Neutrophil (primary cell): ENCODE measurements around the gene CAV1.

Experiments
- H3K27ac ChIP-seq: fragments of 200-600 bp; sonication (generic); 2 replicates; pipeline ENCODE4 v1.5.1; 2016; ENCODE audit warnings: mild to moderate bottlenecking, moderate library complexity
- H3K27me3 ChIP-seq: fragments of 200-600 bp; sonication (generic); 2 replicates; pipeline ENCODE4 v1.6.0; 2016; ENCODE audit warnings: mild to moderate bottlenecking
- H3K36me3 ChIP-seq: fragments of 200-600 bp; sonication (generic); 2 replicates; pipeline ENCODE4 v1.5.1; 2017
- H3K4me1 ChIP-seq, 2 experiments: fragments of 200-600 bp in 1 of 2; sonication (generic) in 1 of 2; 1 replicate in 1 of 2; 2 replicates in 1 of 2; pipeline versions ENCODE4 v1.5.1 to v1.6.1; 2013 to 2016; ENCODE audit warnings: low read depth in 1 of 2, low read length in 1 of 2, mild to moderate bottlenecking in 1 of 2, moderate library complexity in 1 of 2; ENCODE audit not compliant: control insufficient read depth in 1 of 2, insufficient read depth in 1 of 2
- H3K4me3 ChIP-seq, 2 experiments: fragments of 200-600 bp in 1 of 2; sonication (generic) in 1 of 2; 1 replicate in 1 of 2; 2 replicates in 1 of 2; pipeline ENCODE4 v1.5.1; 2013 to 2016; ENCODE audit warnings: low read depth in 1 of 2, low read length in 1 of 2, mild to moderate bottlenecking in 1 of 2, moderate library complexity in 1 of 2
- H3K9me3 ChIP-seq: fragments of 200-600 bp; sonication (generic); 2 replicates; pipeline ENCODE4 v1.5.1; 2016
- TF ChIP-seq, protein P1 (sequence below): fragments of 200-600 bp; sonication (generic); IDR thresholded peaks from 2 replicates; pipeline ENCODE4 v1.5.1; 2016; ENCODE audit warnings: antibody characterized with exemption

Gene CAV1

DNA sequence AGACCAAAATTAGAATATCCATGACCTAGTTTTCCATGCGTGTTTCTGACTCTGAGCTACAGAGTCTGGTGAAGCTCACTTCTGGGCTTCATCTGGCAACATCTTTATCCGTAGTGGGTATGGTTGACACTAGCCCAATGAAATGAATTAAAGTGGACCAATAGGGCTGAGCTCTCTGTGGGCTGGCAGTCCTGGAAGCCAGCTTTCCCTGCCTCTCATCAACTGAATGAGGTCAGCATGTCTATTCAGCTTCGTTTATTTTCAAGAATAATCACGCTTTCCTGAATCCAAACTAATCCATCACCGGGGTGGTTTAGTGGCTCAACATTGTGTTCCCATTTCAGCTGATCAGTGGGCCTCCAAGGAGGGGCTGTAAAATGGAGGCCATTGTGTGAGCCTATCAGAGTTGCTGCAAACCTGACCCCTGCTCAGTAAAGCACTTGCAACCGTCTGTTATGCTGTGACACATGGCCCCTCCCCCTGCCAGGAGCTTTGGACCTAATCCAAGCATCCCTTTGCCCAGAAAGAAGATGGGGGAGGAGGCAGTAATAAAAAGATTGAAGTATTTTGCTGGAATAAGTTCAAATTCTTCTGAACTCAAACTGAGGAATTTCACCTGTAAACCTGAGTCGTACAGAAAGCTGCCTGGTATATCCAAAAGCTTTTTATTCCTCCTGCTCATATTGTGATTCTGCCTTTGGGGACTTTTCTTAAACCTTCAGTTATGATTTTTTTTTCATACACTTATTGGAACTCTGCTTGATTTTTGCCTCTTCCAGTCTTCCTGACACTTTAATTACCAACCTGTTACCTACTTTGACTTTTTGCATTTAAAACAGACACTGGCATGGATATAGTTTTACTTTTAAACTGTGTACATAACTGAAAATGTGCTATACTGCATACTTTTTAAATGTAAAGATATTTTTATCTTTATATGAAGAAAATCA is 35.5 kb downstream of the CAV1 start:
- H3K36me3 ChIP-seq, result no peaks in the 10 kb centered on the region
- H3K9me3 ChIP-seq, result peaks cover 3% of the 10 kb centered on the region
- H3K27ac ChIP-seq, result no peak overlapping the region
- no peak overlapping the region for H3K4me3 ChIP-seq
- H3K27me3 ChIP-seq, result peaks cover 20% of the 10 kb centered on the region
- H3K4me1 ChIP-seq, result no peaks in the 10 kb centered on the region
- TF ChIP-seq, protein P1, sequence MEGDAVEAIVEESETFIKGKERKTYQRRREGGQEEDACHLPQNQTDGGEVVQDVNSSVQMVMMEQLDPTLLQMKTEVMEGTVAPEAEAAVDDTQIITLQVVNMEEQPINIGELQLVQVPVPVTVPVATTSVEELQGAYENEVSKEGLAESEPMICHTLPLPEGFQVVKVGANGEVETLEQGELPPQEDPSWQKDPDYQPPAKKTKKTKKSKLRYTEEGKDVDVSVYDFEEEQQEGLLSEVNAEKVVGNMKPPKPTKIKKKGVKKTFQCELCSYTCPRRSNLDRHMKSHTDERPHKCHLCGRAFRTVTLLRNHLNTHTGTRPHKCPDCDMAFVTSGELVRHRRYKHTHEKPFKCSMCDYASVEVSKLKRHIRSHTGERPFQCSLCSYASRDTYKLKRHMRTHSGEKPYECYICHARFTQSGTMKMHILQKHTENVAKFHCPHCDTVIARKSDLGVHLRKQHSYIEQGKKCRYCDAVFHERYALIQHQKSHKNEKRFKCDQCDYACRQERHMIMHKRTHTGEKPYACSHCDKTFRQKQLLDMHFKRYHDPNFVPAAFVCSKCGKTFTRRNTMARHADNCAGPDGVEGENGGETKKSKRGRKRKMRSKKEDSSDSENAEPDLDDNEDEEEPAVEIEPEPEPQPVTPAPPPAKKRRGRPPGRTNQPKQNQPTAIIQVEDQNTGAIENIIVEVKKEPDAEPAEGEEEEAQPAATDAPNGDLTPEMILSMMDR, result no peak

DNA sequence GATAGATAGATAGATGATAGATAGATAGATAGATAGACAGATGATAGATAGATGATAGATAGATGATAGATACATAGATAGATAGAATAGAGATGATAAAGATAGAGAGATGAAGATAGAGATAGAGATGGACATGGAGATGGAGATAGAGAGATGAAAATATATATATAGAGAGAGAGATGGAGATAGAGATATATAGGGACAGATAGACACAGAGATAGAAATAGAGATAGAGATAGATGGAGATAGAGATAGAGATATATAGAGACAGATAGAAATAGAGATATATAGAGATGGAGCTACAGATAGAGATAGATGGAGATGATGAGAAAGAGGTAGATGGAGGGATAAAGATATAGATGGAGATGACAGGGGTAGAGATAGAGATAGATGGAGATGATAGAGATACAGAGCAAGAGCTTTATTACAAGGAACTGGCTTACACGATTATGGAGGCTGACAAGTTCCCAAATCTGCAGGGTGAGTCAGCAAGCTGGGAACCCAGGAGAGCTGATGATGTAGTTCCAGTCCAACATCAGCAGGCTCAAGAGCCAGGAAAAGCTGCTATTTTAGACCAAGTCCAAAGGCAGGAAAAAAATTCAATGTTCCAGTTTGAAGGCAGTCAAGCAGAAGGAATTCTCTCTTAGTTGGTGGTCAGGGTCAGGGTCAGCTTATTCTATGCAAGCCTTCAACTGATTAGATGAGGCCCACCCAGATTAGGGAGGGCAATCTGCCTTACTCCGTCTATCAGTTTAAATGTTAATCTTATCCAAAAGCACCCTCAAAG is 37.1 kb downstream of the CAV1 start:
- H3K27ac ChIP-seq, result no peak overlapping the region
- H3K36me3 ChIP-seq, result no peaks in the 10 kb centered on the region
- peaks cover 3% of the 10 kb centered on the region for H3K9me3 ChIP-seq
- peaks cover 12% of the 10 kb centered on the region for H3K27me3 ChIP-seq
- TF ChIP-seq, protein P1, result no peak
- H3K4me3 ChIP-seq, result no peak overlapping the region
- H3K4me1 ChIP-seq, result no peaks in the 10 kb centered on the region

DNA sequence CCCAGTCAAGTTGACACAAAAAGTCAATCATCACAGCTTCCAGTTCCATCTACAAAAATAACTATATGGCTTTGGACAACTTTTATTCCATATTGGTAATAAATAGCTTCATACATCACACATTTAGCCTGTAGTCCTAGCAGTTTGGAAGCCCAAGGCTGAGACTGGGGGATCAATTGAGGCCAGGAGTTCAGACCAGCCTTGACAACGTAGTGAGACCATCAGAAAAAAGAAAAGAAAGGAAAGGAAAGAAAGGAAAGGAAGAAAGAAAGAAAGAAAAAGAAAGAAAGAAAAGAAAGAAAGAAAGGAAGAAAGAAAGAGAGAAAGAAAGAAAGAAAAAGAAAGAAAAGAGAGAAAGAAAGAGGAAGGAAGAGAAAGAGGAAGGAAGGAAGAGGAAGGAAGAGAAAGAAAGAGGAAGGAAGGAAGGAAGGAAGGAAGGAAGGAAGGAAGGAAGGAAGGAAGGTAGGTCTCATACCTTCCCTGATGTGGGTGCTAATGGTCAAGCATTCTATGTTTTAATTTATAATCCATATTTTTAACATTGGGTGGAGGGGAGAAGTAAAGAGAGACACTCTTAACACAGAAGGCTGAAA is 37.8 kb downstream of the CAV1 start:
- TF ChIP-seq, protein P1, result no peak
- Histone ChIP-seq H3K27me3 (peaks cover 7% of the 10 kb centered on the region), H3K4me3 (no peak overlapping the region), H3K27ac (no peak overlapping the region), H3K9me3 (peaks cover 3% of the 10 kb centered on the region), H3K4me1 (no peaks in the 10 kb centered on the region), H3K36me3 (no peaks in the 10 kb centered on the region)

DNA sequence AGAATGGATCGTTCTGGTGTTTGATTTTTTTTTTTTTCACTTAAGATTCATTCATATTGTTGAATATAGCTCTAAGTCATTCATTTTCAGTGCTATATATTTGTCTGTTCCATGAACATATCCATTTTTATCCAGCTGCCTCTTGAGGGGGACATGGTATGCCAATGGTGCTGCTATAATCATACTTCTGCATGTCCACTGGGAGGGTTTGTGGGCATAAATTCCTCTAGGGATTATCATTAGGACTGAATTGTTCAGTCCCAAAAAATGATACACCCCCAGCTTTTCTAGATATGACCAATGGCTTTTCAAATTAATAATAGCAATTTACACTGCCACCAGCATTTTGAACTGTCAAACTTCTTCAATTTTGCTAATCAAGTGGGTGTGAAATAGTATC is 41.1 kb downstream of the CAV1 start:
- H3K4me3 ChIP-seq, result no peak overlapping the region
- H3K4me1 ChIP-seq, result no peaks in the 10 kb centered on the region
- peaks cover 3% of the 10 kb centered on the region for H3K9me3 ChIP-seq
- no peaks in the 10 kb centered on the region for H3K36me3 ChIP-seq
- no peak overlapping the region for H3K27ac ChIP-seq
- no peaks in the 10 kb centered on the region for H3K27me3 ChIP-seq
- TF ChIP-seq, protein P1, result no peak

DNA sequence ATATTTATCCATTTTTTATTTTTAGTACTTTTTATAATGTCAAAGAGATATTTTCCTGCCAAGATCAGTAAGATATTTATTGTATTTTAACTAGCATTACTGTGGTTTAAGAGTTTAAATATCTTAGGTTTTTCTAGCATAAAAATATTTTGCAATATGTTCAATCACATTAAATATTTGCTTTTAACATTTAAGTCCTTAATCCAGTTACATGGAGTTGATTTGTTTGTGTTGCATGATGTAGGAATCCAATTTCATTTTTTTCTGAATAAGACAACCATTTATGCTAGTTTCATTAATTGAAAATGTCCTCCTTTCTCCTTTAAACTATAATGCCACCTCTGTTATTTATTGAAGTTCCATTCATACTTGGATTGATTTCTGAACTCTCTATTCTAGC is 41.8 kb downstream of the CAV1 start:
- Histone ChIP-seq H3K27me3 (no peaks in the 10 kb centered on the region), H3K4me1 (no peaks in the 10 kb centered on the region), H3K27ac (no peak overlapping the region), H3K36me3 (no peaks in the 10 kb centered on the region), H3K4me3 (no peak overlapping the region), H3K9me3 (peaks cover 3% of the 10 kb centered on the region)
- TF ChIP-seq, protein P1, result no peak
